LNCAP (cell line): ENCODE measurements around the gene MPZ.

Experiments
- TF ChIP-seq, protein P1 (sequence below): fragments of 450-650 bp; IDR thresholded peaks from 2 replicates; pipeline ENCODE4 v1.5.1; 2017; ENCODE audit warnings: mild to moderate bottlenecking

MPZ gene

DNA sequence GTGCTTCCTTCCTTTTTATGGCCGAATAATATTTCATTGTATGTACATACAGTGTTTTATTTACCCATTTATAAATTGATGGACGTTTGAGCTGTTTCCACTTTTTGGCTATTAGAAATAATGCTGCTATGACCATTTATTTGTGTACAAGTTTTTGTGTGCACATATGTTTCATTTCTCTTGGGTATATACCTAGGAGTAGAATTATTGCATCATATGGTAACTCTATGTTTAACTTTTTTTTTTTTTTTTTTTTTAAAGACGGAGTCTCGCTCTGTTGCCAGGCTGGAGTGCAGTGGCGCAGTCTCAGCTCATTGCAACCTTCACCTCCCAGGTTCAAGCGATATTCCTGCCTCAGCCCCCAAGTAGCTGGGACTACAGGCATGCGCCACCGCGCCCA is 23.4 kb upstream of the MPZ start:
- TF ChIP-seq, protein P1, sequence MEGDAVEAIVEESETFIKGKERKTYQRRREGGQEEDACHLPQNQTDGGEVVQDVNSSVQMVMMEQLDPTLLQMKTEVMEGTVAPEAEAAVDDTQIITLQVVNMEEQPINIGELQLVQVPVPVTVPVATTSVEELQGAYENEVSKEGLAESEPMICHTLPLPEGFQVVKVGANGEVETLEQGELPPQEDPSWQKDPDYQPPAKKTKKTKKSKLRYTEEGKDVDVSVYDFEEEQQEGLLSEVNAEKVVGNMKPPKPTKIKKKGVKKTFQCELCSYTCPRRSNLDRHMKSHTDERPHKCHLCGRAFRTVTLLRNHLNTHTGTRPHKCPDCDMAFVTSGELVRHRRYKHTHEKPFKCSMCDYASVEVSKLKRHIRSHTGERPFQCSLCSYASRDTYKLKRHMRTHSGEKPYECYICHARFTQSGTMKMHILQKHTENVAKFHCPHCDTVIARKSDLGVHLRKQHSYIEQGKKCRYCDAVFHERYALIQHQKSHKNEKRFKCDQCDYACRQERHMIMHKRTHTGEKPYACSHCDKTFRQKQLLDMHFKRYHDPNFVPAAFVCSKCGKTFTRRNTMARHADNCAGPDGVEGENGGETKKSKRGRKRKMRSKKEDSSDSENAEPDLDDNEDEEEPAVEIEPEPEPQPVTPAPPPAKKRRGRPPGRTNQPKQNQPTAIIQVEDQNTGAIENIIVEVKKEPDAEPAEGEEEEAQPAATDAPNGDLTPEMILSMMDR: no peak

DNA sequence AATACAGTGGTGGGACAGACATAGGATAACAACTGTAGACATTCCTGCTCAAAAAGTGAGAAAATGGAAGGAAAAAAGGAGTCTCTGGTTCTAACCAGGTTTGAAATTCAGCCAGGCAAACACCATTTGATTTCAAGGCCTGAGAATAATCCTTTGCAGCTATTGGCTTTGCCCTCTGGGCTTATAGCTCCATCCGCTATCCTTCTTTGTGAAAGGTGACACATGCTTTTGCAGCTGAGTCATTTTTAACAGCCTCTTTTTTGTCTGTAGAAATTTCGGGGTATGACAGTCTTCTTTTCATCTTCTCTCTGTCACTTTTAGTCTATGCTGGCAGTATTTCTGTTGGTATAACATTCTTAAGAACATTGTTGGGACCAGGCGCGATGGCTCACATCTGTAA is 20.6 kb upstream of the MPZ start:
- TF ChIP-seq, protein P1: no peak

DNA sequence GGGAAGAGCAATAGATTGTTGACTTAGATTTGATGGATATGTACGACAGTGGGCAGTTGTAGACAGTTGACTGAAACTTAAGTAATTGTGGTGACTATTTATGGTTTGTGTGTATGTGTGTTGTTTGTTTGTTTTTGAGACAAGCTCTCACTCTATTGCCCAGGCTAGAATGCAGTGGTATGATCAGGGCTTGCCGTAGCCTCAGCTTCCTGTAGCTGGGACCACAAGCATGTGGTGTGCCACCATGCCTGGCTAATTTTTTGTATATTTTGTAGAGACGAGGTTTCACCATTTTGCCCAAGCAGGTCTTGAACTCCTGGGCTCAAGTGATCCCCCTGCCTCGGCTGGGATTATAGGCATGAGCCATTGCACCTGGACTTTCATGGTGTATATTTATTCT is 14.3 kb upstream of the MPZ start:
- TF ChIP-seq, protein P1: no peak

DNA sequence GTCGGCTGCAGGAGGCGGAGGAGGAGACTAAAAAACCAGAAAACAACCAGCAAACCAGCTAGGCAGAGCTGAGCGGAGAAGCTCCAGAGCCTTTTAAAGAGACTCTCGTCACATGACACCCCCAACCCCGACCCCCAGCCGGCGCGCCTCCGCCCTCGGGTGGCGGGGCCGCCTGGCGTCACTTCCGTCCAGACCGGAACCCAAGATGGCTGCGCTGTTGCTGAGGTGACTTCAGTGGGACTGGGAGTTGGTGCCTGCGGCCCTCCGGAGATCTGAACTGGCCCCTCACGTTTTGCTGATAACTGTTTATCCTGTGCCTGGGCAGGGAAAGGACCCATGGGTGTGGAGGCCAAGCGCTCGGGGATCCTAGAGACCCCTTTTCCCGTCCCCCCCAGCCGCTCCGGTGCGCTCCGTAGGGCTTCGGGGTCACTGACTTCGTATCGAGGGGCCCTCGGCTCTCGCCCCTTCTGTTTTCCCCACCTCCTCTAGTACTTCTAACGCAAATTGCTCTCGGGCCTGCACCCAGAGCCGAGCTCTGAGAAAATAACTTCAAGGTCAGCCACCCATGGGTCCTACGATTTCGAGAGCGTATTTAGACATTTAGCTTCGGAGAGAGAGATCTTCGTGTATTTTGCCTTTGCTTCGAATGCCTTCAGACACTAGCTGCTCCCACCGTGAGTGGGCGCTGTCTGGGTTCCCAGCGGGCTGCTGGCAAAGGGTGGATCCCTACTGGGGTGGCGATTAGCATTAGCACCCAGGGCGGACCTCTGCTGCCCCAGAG is 4.6 kb upstream of the MPZ start, which contains the start of gene SDHC:
SDHC (plus strand) TSS at position 181 of the 781 bp plus-strand sequence; CDS start at position 206, 25 bp downstream.
- TF ChIP-seq, protein P1: peak; percentile 43; the same call in 1 of the 2 replicates

DNA sequence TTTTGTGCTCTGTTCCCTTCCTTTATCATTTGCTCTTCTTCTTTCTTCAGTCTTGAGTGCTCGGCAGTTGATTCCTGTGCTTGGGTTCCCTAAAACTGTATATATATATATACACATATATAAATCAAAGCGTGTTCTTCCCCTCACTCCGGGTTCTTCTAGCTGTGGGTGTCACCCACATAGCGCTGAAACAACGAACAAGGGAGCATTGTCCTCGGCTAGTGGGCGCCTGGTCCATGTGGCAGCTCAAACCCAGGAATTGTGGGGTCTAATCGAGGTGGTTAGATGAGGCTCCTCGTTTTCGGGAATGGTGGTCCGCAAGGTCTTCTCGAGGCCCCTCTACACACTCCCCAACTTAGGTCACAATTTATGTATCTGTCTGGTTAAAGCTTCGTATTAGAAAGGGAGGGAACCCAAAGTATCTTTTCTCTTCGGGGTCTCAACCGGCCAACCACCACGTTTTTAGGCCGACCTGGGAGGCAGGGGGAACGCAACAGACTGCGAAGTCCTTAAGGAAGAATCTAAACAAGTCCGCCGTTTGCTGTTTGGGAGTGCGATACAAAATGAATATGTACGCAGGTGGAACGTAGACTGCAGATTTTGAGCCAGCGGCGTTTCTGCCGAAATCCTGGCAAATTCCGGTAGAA is 3.9 kb upstream of the MPZ start:
- TF ChIP-seq, protein P1: no peak

DNA sequence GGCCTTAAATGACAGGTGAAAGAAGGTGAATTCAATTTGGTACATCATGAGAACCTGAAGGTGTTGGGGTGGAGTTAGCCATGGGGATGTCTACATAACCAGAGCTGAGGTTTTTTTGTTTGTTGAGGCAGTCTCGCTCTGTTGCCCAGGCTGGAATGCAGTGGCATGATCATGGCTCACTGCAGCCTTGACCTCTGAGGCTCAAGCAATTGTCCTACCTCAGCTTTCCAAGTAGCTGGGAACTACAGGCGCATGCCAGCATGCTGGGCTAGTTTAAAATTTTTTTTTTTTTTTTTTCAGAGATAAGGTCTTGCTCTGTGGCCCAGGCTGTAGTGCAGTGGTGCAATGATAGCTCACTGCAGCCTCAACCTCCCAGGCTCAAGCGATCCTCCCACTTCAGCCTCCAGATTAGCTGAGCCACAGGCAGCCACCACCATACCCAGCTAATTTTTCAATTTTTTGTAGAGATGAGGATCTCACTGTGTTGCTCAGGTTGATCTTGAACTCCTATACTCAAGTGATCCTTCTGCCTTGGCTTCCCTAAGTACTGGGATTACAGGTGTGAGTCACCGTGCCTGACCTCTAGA is 1.9 kb upstream of the MPZ start:
- TF ChIP-seq, protein P1: no peak

DNA sequence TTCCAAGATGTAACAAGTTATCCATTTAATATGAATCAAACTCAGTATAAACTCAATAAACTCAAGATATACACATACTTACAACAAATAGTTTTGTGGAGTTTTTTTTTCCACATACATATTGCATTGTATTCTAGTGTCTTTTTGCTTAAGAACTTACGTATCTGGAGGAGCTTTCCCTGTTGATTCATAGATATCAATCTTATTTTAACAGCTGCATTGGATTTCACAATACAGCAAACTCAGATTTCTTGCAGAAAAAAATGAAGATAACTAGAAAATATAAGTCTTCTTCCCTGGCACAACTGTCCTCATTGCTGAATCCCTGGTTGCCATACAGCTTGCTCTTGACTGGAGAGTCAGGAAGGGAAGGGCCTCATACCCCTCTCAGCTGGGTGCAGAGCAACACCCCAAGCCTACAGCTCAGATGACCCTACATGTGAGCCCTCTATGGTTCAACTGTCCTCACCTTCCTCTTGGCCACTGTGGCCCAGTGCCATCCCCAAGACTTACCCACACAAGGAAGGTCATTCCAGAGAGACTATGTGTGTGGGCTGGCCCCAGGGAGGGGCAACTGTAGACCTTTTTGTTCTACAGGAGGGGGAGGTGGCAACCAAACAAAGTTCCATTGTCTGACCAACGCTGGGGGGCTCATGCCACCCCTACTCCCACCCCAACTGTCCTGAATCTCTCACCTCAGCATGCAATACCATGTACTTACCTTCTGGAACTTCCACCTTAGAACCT is 1.7 kb downstream of the MPZ start:
- TF ChIP-seq, protein P1: no peak
